Coronary artery (tissue), 2 donors: ENCODE data around the gene NATD1.

Source experiments
- DNase-seq: peaks from one replicate; pipeline ENCODE4 v3.0.0-alpha.2; 2017; ENCODE audit warnings: low spot score
- H3K27ac ChIP-seq, 2 donors: fragments of 200-600 bp; sonication (generic); one replicate each; pipeline ENCODE4 v1.5.1; 2016 to 2019
- H3K4me3 ChIP-seq: fragments of 200-600 bp; sonication (generic); 2 replicates; pipeline ENCODE4 v1.5.1; 2016; ENCODE audit warnings: mild to moderate bottlenecking, moderate library complexity
- CTCF ChIP-seq: fragments of 200-600 bp; sonication (generic); IDR thresholded peaks from one replicate; pipeline ENCODE4 v1.5.1; 2019; ENCODE audit warnings: antibody characterized with exemption

The NATD1 gene

GRCh38 chr17:21272881-21273792, 19.9 kb upstream of the NATD1 start:
- Histone ChIP-seq H3K4me3 (no peak overlapping the region), H3K27ac (no peak overlapping the region)
- DNase-seq = no peak
- TF ChIP-seq CTCF = no peak

GRCh38 chr17:21272250-21272649, 19.0 kb upstream of the NATD1 start:
- DNase-seq = no peak
- Histone ChIP-seq H3K27ac (no peak overlapping the region), H3K4me3 (no peak overlapping the region)
- no peak for TF ChIP-seq CTCF

GRCh38 chr17:21271454-21272183, 18.4 kb upstream of the NATD1 start:
- no peak for DNase-seq
- TF ChIP-seq CTCF = no peak
- no peak overlapping the region for H3K4me3 ChIP-seq
- no peak overlapping the region for H3K27ac ChIP-seq

GRCh38 chr17:21269394-21269793, 16.2 kb upstream of the NATD1 start:
- H3K27ac ChIP-seq = no peak overlapping the region
- H3K4me3 ChIP-seq = no peak overlapping the region
- TF ChIP-seq CTCF = no peak
- no peak for DNase-seq

GRCh38 chr17:21268596-21269188, 15.5 kb upstream of the NATD1 start:
- Histone ChIP-seq H3K4me3 (no peak overlapping the region), H3K27ac (no peak overlapping the region)
- no peak for TF ChIP-seq CTCF
- no peak for DNase-seq

- no peak for DNase-seq
- Histone ChIP-seq H3K27ac (no peak overlapping the region), H3K4me3 (no peak overlapping the region)
- no peak for TF ChIP-seq CTCF
Measured at GRCh38 chr17:21263376-21263775, 10.2 kb upstream of the NATD1 start.
